Measurements from ENCODE around the gene IL18RAP.

DNA sequence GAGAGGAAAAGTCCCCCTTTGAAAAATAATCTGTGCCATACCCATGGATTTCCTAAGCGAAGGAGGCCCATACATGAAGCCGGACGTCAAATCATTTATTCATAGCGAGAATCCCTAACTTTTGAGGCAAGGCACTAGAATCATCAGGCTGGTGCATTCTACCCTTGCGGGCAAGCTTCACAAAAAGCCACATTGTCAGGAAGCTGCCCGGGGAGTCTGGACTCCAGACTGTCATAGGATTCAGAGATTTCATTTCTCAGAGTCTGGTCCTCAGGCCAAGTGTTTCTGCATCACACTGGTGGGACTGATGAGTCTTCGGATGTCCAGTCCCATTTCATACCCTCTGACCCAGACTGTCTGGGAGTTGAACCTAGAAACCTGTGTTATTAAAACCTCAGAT, 59.0 kb downstream of the IL18RAP start:
- TF ChIP-seq EP300 (IDR thresholded peaks at IDR 0.05): no peak
- TF ChIP-seq, protein P1, sequence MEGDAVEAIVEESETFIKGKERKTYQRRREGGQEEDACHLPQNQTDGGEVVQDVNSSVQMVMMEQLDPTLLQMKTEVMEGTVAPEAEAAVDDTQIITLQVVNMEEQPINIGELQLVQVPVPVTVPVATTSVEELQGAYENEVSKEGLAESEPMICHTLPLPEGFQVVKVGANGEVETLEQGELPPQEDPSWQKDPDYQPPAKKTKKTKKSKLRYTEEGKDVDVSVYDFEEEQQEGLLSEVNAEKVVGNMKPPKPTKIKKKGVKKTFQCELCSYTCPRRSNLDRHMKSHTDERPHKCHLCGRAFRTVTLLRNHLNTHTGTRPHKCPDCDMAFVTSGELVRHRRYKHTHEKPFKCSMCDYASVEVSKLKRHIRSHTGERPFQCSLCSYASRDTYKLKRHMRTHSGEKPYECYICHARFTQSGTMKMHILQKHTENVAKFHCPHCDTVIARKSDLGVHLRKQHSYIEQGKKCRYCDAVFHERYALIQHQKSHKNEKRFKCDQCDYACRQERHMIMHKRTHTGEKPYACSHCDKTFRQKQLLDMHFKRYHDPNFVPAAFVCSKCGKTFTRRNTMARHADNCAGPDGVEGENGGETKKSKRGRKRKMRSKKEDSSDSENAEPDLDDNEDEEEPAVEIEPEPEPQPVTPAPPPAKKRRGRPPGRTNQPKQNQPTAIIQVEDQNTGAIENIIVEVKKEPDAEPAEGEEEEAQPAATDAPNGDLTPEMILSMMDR (IDR thresholded peaks at IDR 0.05): no peak
- TF ChIP-seq POLR2A (IDR thresholded peaks at IDR 0.05): no peak

Measured in upper lobe of left lung (tissue), 4 donors.